Pancreas (tissue), 10 donors: ENCODE results near the gene GATA3. TPM values are rescaled to one million over a fixed set of nuclear protein-coding genes. Genes with fewer than 3 reads are reported as not detected.

Experiments used
- ATAC-seq, 4 donors: fragments of 200-7000 bp; cut with Tn5 transposase; one replicate each; pipeline versions ENCODE4 v1.8.0 to v1.9.1; 2020; ENCODE audit warnings: mild to moderate bottlenecking in 4 of 4, moderate library complexity in 4 of 4
- DNase-seq, 6 donors: peaks; one replicate each; pipeline ENCODE4 v3.0.0-alpha.2; 2020
- FAIRE-seq: peaks from 2 replicates; lab custom pipeline; 2012; peaks lifted over from hg19 to GRCh38; lab: Jason Lieb, UNC
- H3K27ac ChIP-seq, 4 donors: fragments of 200-600 bp; sonication (generic); 1 replicate in 3 of 4; 2 replicates in 1 of 4; pipeline versions ENCODE4 v1.5.0 to v1.8.0; 2020
- H3K27me3 ChIP-seq, 4 donors: fragments of 200-600 bp; one replicate each; pipeline ENCODE4 v1.8.0; 2021
- H3K36me3 ChIP-seq, 3 donors: fragments of 200-600 bp; sonication (generic) in 1 of 3; one replicate each; pipeline versions ENCODE4 v1.5.0 to v1.8.0; 2020 to 2021
- H3K4me1 ChIP-seq, 3 donors: fragments of 200-600 bp; one replicate each; pipeline ENCODE4 v1.8.0; 2021
- H3K4me3 ChIP-seq, 4 donors: fragments of 200-600 bp; sonication (generic) in 2 of 4; one replicate each; pipeline versions ENCODE4 v1.5.0 to v1.8.0; 2020 to 2021
- H3K9me3 ChIP-seq, 4 donors: fragments of 200-600 bp; one replicate each; pipeline ENCODE4 v1.8.0; 2021
- CTCF ChIP-seq, 4 donors: fragments of 200-600 bp; sonication (generic) in 3 of 4; IDR thresholded peaks; one replicate each; pipeline versions ENCODE4 v1.5.0 to v1.8.0; 2021; ENCODE audit warnings: antibody characterized with exemption in 4 of 4
- WGBS, 2 donors: extraction: QIAGEN DNeasy Blood & Tissue Kit; methylation state at CpG; one replicate each; pipeline ENCODE4 v1.1.7; 2013; 5-methylcytosine and 5-hydroxymethylcytosine counted together
- intact Hi-C, 3 donors: fragments of 100-400 bp; cut with DNase I; formaldehyde crosslinking; loops; one replicate each; pipeline versions ENCODE4 v1.11.1 to v1.14.2; 2022
- polyA plus RNA-seq, 2 donors: library from polyadenylated mRNA; stranded (reverse); fragments of 200-250 nt; gene quantifications; one replicate each; pipeline ENCODE4 v1.2.3, GENCODE V29; 2013
- total RNA-seq, 6 donors: library from RNA; stranded (reverse); fragmentation: NEBNext Ultra II Directional in 4 of 6; extraction: Animal tissue kit (Norgen Biotek cat#: 25700) in 4 of 6; gene quantifications; one replicate each; pipeline versions ENCODE4 v1.2.1 to v1.2.4, GENCODE V29; 2021 to 2023
- donor health status: healthy with polysubstance abuse.
- donor health status: DM: no; HTN: no; CAD: no; lungs with moderate emphysema.
- donor health status: DM: no; HTN: no; CAD: no.
- donor health status: control.
- donor health status: control.
- donor health status: Bipolar disorder and iron deficiency.
- donor health status: DM: yes; HTN: yes; CAD: no.
- donor health status: DM: no; HTN: no; CAD: no.
- donor health status: DM: no; HTN: no; CAD: no.
- donor health status: DM: yes; HTN: yes; CAD: no.

Gene GATA3
- total and polyA plus RNA-seq, 8 donors = 0.11 to 0.38 (median 0.23) TPM; not detected in 2

- H3K4me3 ChIP-seq = no peak overlapping the region
- peaks cover 0 to 7% (median 0%) of the 10 kb centered on the region in 4 donors for H3K27me3 ChIP-seq
- WGBS, 2 donors = 75 to 88% methylated on average over 15 of the region's 15 CpGs
- intact Hi-C loops = no loop called here
- no peak overlapping the region for H3K27ac ChIP-seq
- no peaks in the 10 kb centered on the region for H3K4me1 ChIP-seq
- no peak for DNase-seq
- H3K9me3 ChIP-seq = no peaks in the 10 kb centered on the region
- TF ChIP-seq CTCF (IDR thresholded peaks at IDR 0.05) = no peak
- no peak for FAIRE-seq
- ATAC-seq = no peak
- H3K36me3 ChIP-seq = no peaks in the 10 kb centered on the region
Measured at GRCh38 chr10:8073691-8074416, 19.4 kb downstream of the GATA3 start.

GRCh38 chr10:8074881-8075280, 20.4 kb downstream of the GATA3 start:
- no peaks in the 10 kb centered on the region for H3K36me3 ChIP-seq
- 79 to 84% methylated on average over 14 of the region's 14 CpGs for WGBS, 2 donors
- FAIRE-seq (no peak), DNase-seq (no peak), ATAC-seq (no peak)
- H3K4me3 ChIP-seq = no peak overlapping the region
- intact Hi-C loops = no loop called here
- H3K27ac ChIP-seq = no peak overlapping the region
- no peaks in the 10 kb centered on the region for H3K9me3 ChIP-seq
- peaks cover 0 to 7% (median 0%) of the 10 kb centered on the region in 4 donors for H3K27me3 ChIP-seq
- TF ChIP-seq CTCF (IDR thresholded peaks at IDR 0.05) = no peak
- H3K4me1 ChIP-seq = no peaks in the 10 kb centered on the region

GRCh38 chr10:8075282-8076260, 21.1 kb downstream of the GATA3 start:
- Histone ChIP-seq H3K4me1 (no peaks in the 10 kb centered on the region), H3K27ac (no peak overlapping the region), H3K9me3 (no peaks in the 10 kb centered on the region), H3K27me3 (peaks cover 0 to 7% (median 1%) of the 10 kb centered on the region in 4 donors), H3K36me3 (no peaks in the 10 kb centered on the region), H3K4me3 (no peak overlapping the region)
- DNase-seq (no peak), ATAC-seq (no peak), FAIRE-seq (no peak)
- intact Hi-C loops = no loop called here
- 37 to 38% methylated on average over 19 of the region's 19 CpGs for WGBS, 2 donors
- no peak for TF ChIP-seq CTCF (IDR thresholded peaks at IDR 0.05)

DNA sequence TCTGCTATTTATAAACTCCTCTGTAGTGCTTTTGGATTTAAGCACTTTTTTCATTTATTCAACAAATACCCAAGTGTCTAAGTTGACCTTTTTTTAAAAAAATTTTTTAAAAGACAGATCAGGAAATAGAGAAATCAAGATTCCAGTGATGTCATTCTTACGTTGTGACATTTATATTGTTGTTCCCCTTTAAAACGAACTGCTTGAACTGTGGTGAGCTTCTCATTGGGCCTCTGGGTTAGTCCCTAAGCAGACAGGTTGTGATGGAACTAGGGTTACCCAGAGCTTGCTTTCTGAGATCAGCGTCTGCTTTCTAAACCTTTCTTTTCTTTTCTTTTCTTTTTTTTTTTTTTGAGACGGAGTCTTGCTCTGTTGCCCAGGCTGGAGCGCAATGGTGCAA, 22.4 kb downstream of the GATA3 start:
- intact Hi-C loops = no loop called here
- no peak for TF ChIP-seq CTCF (IDR thresholded peaks at IDR 0.05)
- ATAC-seq (no peak), DNase-seq (no peak), FAIRE-seq (no peak)
- Histone ChIP-seq H3K27ac (no peak overlapping the region), H3K4me1 (no peaks in the 10 kb centered on the region), H3K36me3 (no peaks in the 10 kb centered on the region), H3K9me3 (no peaks in the 10 kb centered on the region), H3K4me3 (no peak overlapping the region), H3K27me3 (peaks cover 0 to 7% (median 1%) of the 10 kb centered on the region in 4 donors)
- 74 to 77% methylated on average over 5 of the region's 5 CpGs for WGBS, 2 donors
